ENCODE results near the gene FAM163B. TPM values are rescaled to one million over a fixed set of nuclear protein-coding genes. Genes with fewer than 3 reads are reported as not detected.

The FAM163B gene
- total and polyA plus RNA-seq, 2 experiments from 2014 or later = 0.60 to 1.3 TPM

DNA sequence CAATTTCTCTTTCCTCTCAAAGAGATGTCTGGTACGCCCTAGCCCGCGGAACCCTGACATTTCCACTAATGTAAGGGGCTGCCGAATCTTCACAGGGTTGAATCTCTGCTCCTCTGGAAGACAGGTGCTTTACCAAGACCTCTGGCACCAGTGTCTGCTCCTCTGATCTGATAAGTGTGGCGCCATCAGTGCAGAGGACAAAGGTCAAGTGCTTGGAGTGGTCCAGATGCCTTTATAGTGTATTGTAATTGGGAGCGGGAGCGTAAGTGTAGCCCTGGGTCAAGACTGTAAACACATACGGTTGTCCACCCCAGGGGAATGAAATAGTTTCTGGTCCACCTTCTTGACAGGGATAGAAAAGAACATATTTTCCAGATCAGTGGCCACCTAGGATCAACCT lies 57.0 kb downstream of the FAM163B start:
- DNase-seq (ENCODE audit: low spot score) (no peak), ATAC-seq (no peak)
- no peaks in the 10 kb centered on the region for H3K4me1 ChIP-seq (ENCODE audit: insufficient read depth)
- no peak overlapping the region for H3K4me2 ChIP-seq
- no peaks in the 10 kb centered on the region for H3K9me2 ChIP-seq (ENCODE audit: insufficient read depth)
- no peaks in the 10 kb centered on the region for H3K79me2 ChIP-seq (replicated peaks; ENCODE audit: insufficient read depth)
- H2AFZ ChIP-seq = no peak overlapping the region
- TF ChIP-seq STAT1 (IDR thresholded peaks at IDR 0.05; ENCODE audit: unreplicated experiment) = no peak
- no peaks in the 10 kb centered on the region for H3F3A ChIP-seq (replicated peaks; ENCODE audit: low read depth)
- Mint-ChIP-seq H3K4me3 (no peak overlapping the region), H3K36me3 (ENCODE audit: low read depth) (no peaks in the 10 kb centered on the region; the same call in 2 of the 3 replicates), H3K27me3 (ENCODE audit: insufficient read depth, low read depth, poor library complexity) (peaks cover 6% of the 10 kb centered on the region), H3K27ac (no peak overlapping the region), H3K4me1 (peaks cover 15% of the 10 kb centered on the region), H3K9me3 (no peaks in the 10 kb centered on the region)
- no peak overlapping the region for H3K27ac ChIP-seq (ENCODE audit: low read depth)
- no peaks in the 10 kb centered on the region for H3K27me3 ChIP-seq (ENCODE audit: insufficient read depth)
- H4K20me1 ChIP-seq (replicated peaks; ENCODE audit: insufficient read depth) = no peaks in the 10 kb centered on the region
- H3K4me3 ChIP-seq = no peak overlapping the region
- no peaks in the 10 kb centered on the region for H3K36me3 ChIP-seq (ENCODE audit: insufficient read depth)

- Histone ChIP-seq H4K20me1 (replicated peaks; ENCODE audit: insufficient read depth) (no peaks in the 10 kb centered on the region), H3K27ac (ENCODE audit: low read depth) (no peak overlapping the region), H3K4me2 (no peak overlapping the region), H3K9me2 (ENCODE audit: insufficient read depth) (no peaks in the 10 kb centered on the region), H3K27me3 (ENCODE audit: insufficient read depth) (no peaks in the 10 kb centered on the region), H3F3A (replicated peaks; ENCODE audit: low read depth) (no peaks in the 10 kb centered on the region), H3K36me3 (ENCODE audit: insufficient read depth) (no peaks in the 10 kb centered on the region), H2AFZ (no peak overlapping the region), H3K4me1 (ENCODE audit: insufficient read depth) (no peaks in the 10 kb centered on the region), H3K4me3 (no peak overlapping the region), H3K79me2 (replicated peaks; ENCODE audit: insufficient read depth) (no peaks in the 10 kb centered on the region)
- no peak overlapping the region for H3K27ac Mint-ChIP-seq
- no peaks in the 10 kb centered on the region for H3K9me3 Mint-ChIP-seq
- ATAC-seq = no peak
- no peaks in the 10 kb centered on the region; the same call in 2 of the 3 replicates for H3K36me3 Mint-ChIP-seq (ENCODE audit: low read depth)
- TF ChIP-seq ETS1 (IDR thresholded peaks at IDR 0.05) (no peak), ZNF331 (CRISPR knock-in tag; IDR thresholded peaks at IDR 0.05; ENCODE audit: low read depth) (no peak), STAT1 (IDR thresholded peaks at IDR 0.05; ENCODE audit: unreplicated experiment) (no peak), NANOG (IDR thresholded peaks at IDR 0.05; ENCODE audit: borderline replicate concordance) (no peak), EZH2phosphoT487 (IDR thresholded peaks at IDR 0.05; ENCODE audit: unreplicated experiment) (no peak), EZH2 (IDR thresholded peaks at IDR 0.05; ENCODE audit: low read depth, unreplicated experiment) (no peak), REST (IDR thresholded peaks at IDR 0.05; ENCODE audit: unreplicated experiment) (no peak), CTCF (conservative IDR thresholded peaks at IDR 0.05; ENCODE audit: low read depth in 2 of 2) (no peak)
- H3K4me1 Mint-ChIP-seq = peaks cover 17% of the 10 kb centered on the region
- H3K4me3 Mint-ChIP-seq = no peak overlapping the region
- peaks cover 7% of the 10 kb centered on the region for H3K27me3 Mint-ChIP-seq (ENCODE audit: insufficient read depth, low read depth, poor library complexity)
- DNase-seq (ENCODE audit: low spot score) = no peak
Observed at GRCh38 chr9:133551446-133551845, 57.7 kb downstream of the FAM163B start.
